Smooth muscle cell (in vitro differentiated cells): ENCODE measurements around the gene TGFB2. TPM values are rescaled to one million over a fixed set of nuclear protein-coding genes. Genes with fewer than 3 reads are reported as not detected.

Source experiments
- DNase-seq: peaks from one replicate; lab custom pipeline; 2025; ENCODE audit not compliant: unreplicated experiment; lab: John Stamatoyannopoulos, UW
- H2AFZ ChIP-seq: fragments of 200-600 bp; sonication (generic); 2 replicates; pipeline ENCODE4 v1.6.0; 2016; ENCODE audit warnings: antibody characterized with exemption, low read depth, mild to moderate bottlenecking
- H3F3A ChIP-seq: fragments of 200-600 bp; sonication (generic); 2 replicates; pipeline ENCODE4 v1.6.0; 2017; ENCODE audit warnings: antibody characterized with exemption, low read depth
- H3K27ac ChIP-seq: fragments of 200-600 bp; sonication (generic); 2 replicates; pipeline ENCODE4 v1.5.1; 2016; ENCODE audit warnings: low read depth, mild to moderate bottlenecking
- H3K27me3 ChIP-seq: fragments of 200-600 bp; sonication (generic); 2 replicates; pipeline ENCODE4 v1.6.1; 2016; ENCODE audit warnings: low read depth, mild to moderate bottlenecking
- H3K36me3 ChIP-seq: fragments of 200-600 bp; sonication (generic); 2 replicates; pipeline ENCODE4 v1.5.1; 2016; ENCODE audit warnings: low read depth
- H3K4me1 ChIP-seq: fragments of 200-600 bp; sonication (generic); 2 replicates; pipeline ENCODE4 v1.5.1; 2016; ENCODE audit warnings: low read depth
- H3K4me2 ChIP-seq: fragments of 200-600 bp; sonication (generic); 2 replicates; pipeline ENCODE4 v1.6.0; 2016; ENCODE audit warnings: mild to moderate bottlenecking
- H3K4me3 ChIP-seq: fragments of 200-600 bp; sonication (generic); 2 replicates; pipeline ENCODE4 v1.5.1; 2016; ENCODE audit warnings: mild to moderate bottlenecking
- H3K79me2 ChIP-seq: fragments of 200-600 bp; sonication (generic); 2 replicates; pipeline ENCODE4 v1.6.0; 2016; ENCODE audit warnings: low read depth, mild to moderate bottlenecking
- H3K9ac ChIP-seq: fragments of 200-600 bp; sonication (generic); 2 replicates; pipeline ENCODE4 v1.6.0; 2016; ENCODE audit warnings: low read depth
- H3K9me3 ChIP-seq: fragments of 200-600 bp; sonication (generic); replicated peaks from 2 replicates; pipeline ENCODE4 v1.5.1; 2016; ENCODE audit warnings: low read depth
- H4K20me1 ChIP-seq: fragments of 200-600 bp; sonication (generic); 2 replicates; pipeline ENCODE4 v1.6.0; 2016; ENCODE audit warnings: low read depth
- CTCF ChIP-seq: fragments of 200-600 bp; sonication (generic); IDR thresholded peaks from 2 replicates; pipeline ENCODE4 v1.5.1; 2017; ENCODE audit warnings: borderline replicate concordance, mild to moderate bottlenecking, antibody characterized with exemption; ENCODE audit not compliant: insufficient read depth, poor library complexity, severe bottlenecking
- WGBS: methylation state at CpG from one replicate; pipeline ENCODE4 v1.1.7; 2016; ENCODE audit warnings: low lambda C conversion rate; 5-methylcytosine and 5-hydroxymethylcytosine counted together
- polyA plus RNA-seq: library from polyadenylated mRNA; unstranded; fragments of >200 nt; fragmentation: Nextera tagmentation; extraction: Ambion mirVana; gene quantifications from 2 replicates; pipeline ENCODE4 v1.2.1, GENCODE V29; 2016
- total RNA-seq: library from RNA; depleted of rRNA; stranded (reverse); fragments of >200 nt; gene quantifications from 2 replicates; pipeline ENCODE4 v1.2.3, GENCODE V29; 2014

TGFB2 gene
- total and polyA plus RNA-seq, 2 experiments from 2014 or later = 29.1 to 63.3 TPM

GRCh38 chr1:218323568-218324225 is 21.4 kb upstream of the TGFB2 start:
- no peaks in the 10 kb centered on the region for H3K79me2 ChIP-seq
- no peaks in the 10 kb centered on the region for H3K27me3 ChIP-seq
- H3K4me1 ChIP-seq = no peaks in the 10 kb centered on the region
- no peak overlapping the region for H3K27ac ChIP-seq
- H3K4me3 ChIP-seq = no peak overlapping the region
- peaks cover 4% of the 10 kb centered on the region for H3K36me3 ChIP-seq
- no peak for TF ChIP-seq CTCF
- H3F3A ChIP-seq = no peaks in the 10 kb centered on the region
- no peaks in the 10 kb centered on the region for H3K9me3 ChIP-seq
- 97% methylated on average over 21 of the region's 21 CpGs for whole genome bisulfite sequencing
- H3K4me2 ChIP-seq = no peak overlapping the region
- H3K9ac ChIP-seq = no peak overlapping the region
- DNase-seq = no peak
- no peaks in the 10 kb centered on the region for H4K20me1 ChIP-seq
- no peak overlapping the region for H2AFZ ChIP-seq

DNA sequence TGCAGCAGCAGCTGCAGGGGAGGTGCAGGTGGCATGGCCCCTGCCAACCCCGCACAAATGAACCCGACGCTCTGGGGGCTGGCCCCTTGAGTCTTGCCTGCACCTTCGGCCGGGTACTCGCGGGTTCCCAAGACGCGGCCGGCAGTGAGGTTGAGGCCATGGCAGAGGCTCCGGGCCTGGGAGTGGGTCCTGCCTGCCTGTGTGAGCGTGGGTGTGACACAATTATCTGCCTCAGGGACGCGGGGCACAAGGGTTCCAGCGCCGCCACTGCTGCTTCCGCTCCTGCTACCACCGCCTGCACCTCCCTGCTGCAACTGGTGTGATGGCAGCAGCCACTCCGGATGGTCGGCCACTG is 20.9 kb upstream of the TGFB2 start:
- no peaks in the 10 kb centered on the region for H4K20me1 ChIP-seq
- H2AFZ ChIP-seq = no peak overlapping the region
- H3K9ac ChIP-seq = no peak overlapping the region
- H3K27me3 ChIP-seq = no peaks in the 10 kb centered on the region
- peaks cover 4% of the 10 kb centered on the region for H3K36me3 ChIP-seq
- no peak for TF ChIP-seq CTCF
- H3K4me3 ChIP-seq = no peak overlapping the region
- H3K4me1 ChIP-seq = no peaks in the 10 kb centered on the region
- H3F3A ChIP-seq = no peaks in the 10 kb centered on the region
- H3K79me2 ChIP-seq = no peaks in the 10 kb centered on the region
- WGBS = 97% methylated on average over 20 of the region's 20 CpGs
- no peak overlapping the region for H3K27ac ChIP-seq
- H3K4me2 ChIP-seq = no peak overlapping the region
- DNase-seq = no peak
- no peaks in the 10 kb centered on the region for H3K9me3 ChIP-seq

GRCh38 chr1:218328769-218329168 is 16.4 kb upstream of the TGFB2 start:
- H2AFZ ChIP-seq = no peak overlapping the region
- H3K9ac ChIP-seq = no peak overlapping the region
- no peaks in the 10 kb centered on the region for H3K9me3 ChIP-seq
- no peaks in the 10 kb centered on the region for H3K27me3 ChIP-seq
- no peaks in the 10 kb centered on the region for H3K4me1 ChIP-seq
- DNase-seq = no peak
- no peaks in the 10 kb centered on the region for H3F3A ChIP-seq
- 94% methylated on average over 3 of the region's 3 CpGs for WGBS
- no peak overlapping the region for H3K27ac ChIP-seq
- no peak overlapping the region for H3K4me3 ChIP-seq
- H3K36me3 ChIP-seq = no peaks in the 10 kb centered on the region
- H3K4me2 ChIP-seq = no peak overlapping the region
- no peaks in the 10 kb centered on the region for H3K79me2 ChIP-seq
- TF ChIP-seq CTCF = no peak
- no peaks in the 10 kb centered on the region for H4K20me1 ChIP-seq

- H4K20me1 ChIP-seq = no peaks in the 10 kb centered on the region
- H3K27me3 ChIP-seq = no peaks in the 10 kb centered on the region
- no peak for DNase-seq
- WGBS = 36% methylated on average over 4 of the region's 4 CpGs
- peak; percentile 80 for TF ChIP-seq CTCF
- H3K27ac ChIP-seq = no peak overlapping the region
- no peaks in the 10 kb centered on the region for H3F3A ChIP-seq
- H3K79me2 ChIP-seq = no peaks in the 10 kb centered on the region
- H3K4me2 ChIP-seq = no peak overlapping the region
- H3K36me3 ChIP-seq = no peaks in the 10 kb centered on the region
- no peak overlapping the region for H2AFZ ChIP-seq
- H3K4me1 ChIP-seq = no peaks in the 10 kb centered on the region
- no peaks in the 10 kb centered on the region for H3K9me3 ChIP-seq
- no peak overlapping the region for H3K9ac ChIP-seq
- H3K4me3 ChIP-seq = no peak overlapping the region
Measured at GRCh38 chr1:218330043-218330623, 15.0 kb upstream of the TGFB2 start.
